IMR-90 (cell line): ENCODE measurements around the gene SEPTIN2.

Source experiments
- BHLHE40 ChIP-seq: fragments of 150-350 bp; IDR thresholded peaks from 2 replicates; pipeline ENCODE4 v1.6.1; 2016; ENCODE audit warnings: mild to moderate bottlenecking, low read depth, low read length
- CEBPB ChIP-seq: IDR thresholded peaks from 2 replicates; pipeline ENCODE4 v1.6.1; 2012; ENCODE audit warnings: low read depth, low read length, improper control_type of control experiment
- FOS ChIP-seq: fragments of 150-350 bp; IDR thresholded peaks from 2 replicates; pipeline ENCODE4 v1.6.1; 2016; ENCODE audit warnings: low read depth, low read length
- MAFK ChIP-seq: IDR thresholded peaks from 2 replicates; pipeline ENCODE4 v1.6.1; 2012; ENCODE audit warnings: low read depth, low read length, improper control_type of control experiment
- MAZ ChIP-seq: IDR thresholded peaks from 2 replicates; pipeline ENCODE4 v1.6.1; 2012; ENCODE audit warnings: low read depth, mild to moderate bottlenecking, low read length, improper control_type of control experiment, moderate library complexity, borderline replicate concordance
- MXI1 ChIP-seq: IDR thresholded peaks from 2 replicates; pipeline ENCODE4 v1.6.1; 2012; ENCODE audit warnings: low read depth, mild to moderate bottlenecking, low read length, moderate library complexity, borderline replicate concordance
- POLR2A ChIP-seq: IDR thresholded peaks from 2 replicates; pipeline ENCODE4 v1.6.1; 2012; ENCODE audit warnings: mild to moderate bottlenecking, low read depth, low read length
- RAD21 ChIP-seq: IDR thresholded peaks from 2 replicates; pipeline ENCODE4 v1.6.1; 2012; ENCODE audit warnings: low read length, improper control_type of control experiment
- RCOR1 ChIP-seq: IDR thresholded peaks from 2 replicates; pipeline ENCODE4 v1.6.1; 2012; ENCODE audit warnings: mild to moderate bottlenecking, low read length, improper control_type of control experiment; ENCODE audit not compliant: insufficient replicate concordance
- RFX5 ChIP-seq: IDR thresholded peaks from 2 replicates; pipeline ENCODE4 v1.8.0; 2012; ENCODE audit warnings: low read depth, mild to moderate bottlenecking, low read length, moderate library complexity
- SMC3 ChIP-seq: fragments of 150-350 bp; IDR thresholded peaks from 2 replicates; pipeline ENCODE4 v1.6.1; 2016; ENCODE audit warnings: low read depth, mild to moderate bottlenecking, antibody characterized with exemption, low read length, moderate library complexity
- TF ChIP-seq, protein P1 (sequence below): conservative IDR thresholded peaks from 2 replicates; pipeline ENCODE4 v1.5.1; 2012; ENCODE audit warnings: mild to moderate bottlenecking, low read depth, low read length, improper control_type of control experiment
- TF ChIP-seq, protein P2 (sequence below): fragments of 150-350 bp; IDR thresholded peaks from 2 replicates; pipeline ENCODE4 v1.6.1; 2016; ENCODE audit warnings: low read depth, mild to moderate bottlenecking, low read length, moderate library complexity, borderline replicate concordance
- TF ChIP-seq, protein P3 (sequence below): fragments of 150-350 bp; IDR thresholded peaks from 2 replicates; pipeline ENCODE4 v1.6.1; 2017; ENCODE audit warnings: mild to moderate bottlenecking, antibody characterized with exemption, low read length, low read depth

DNA sequence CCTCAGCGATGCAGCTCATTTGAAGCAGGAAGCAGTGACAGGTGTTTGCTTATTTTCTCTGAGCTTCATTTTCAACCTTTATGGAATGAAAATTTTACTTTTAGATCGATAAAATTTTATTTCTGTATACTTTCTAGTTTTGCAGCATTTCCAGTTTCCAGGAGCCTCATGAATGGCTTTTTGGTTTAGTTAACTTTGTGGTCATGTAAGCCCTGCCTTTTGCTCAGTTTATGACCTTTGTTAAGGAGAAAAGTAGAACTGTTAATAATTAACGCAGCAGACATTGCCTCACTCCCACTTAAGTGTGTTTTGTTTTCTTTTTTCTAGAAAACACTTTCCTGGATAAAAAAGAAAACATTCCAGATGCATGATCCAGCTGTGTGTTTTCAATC, 35.9 kb downstream of the SEPTIN2 start:
- TF ChIP-seq, protein P1, sequence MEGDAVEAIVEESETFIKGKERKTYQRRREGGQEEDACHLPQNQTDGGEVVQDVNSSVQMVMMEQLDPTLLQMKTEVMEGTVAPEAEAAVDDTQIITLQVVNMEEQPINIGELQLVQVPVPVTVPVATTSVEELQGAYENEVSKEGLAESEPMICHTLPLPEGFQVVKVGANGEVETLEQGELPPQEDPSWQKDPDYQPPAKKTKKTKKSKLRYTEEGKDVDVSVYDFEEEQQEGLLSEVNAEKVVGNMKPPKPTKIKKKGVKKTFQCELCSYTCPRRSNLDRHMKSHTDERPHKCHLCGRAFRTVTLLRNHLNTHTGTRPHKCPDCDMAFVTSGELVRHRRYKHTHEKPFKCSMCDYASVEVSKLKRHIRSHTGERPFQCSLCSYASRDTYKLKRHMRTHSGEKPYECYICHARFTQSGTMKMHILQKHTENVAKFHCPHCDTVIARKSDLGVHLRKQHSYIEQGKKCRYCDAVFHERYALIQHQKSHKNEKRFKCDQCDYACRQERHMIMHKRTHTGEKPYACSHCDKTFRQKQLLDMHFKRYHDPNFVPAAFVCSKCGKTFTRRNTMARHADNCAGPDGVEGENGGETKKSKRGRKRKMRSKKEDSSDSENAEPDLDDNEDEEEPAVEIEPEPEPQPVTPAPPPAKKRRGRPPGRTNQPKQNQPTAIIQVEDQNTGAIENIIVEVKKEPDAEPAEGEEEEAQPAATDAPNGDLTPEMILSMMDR = no peak
- TF ChIP-seq POLR2A (no peak), RFX5 (no peak), RAD21 (no peak), RCOR1 (no peak), CEBPB (no peak), SMC3 (no peak), MAZ (no peak), MXI1 (no peak), MAFK (no peak), BHLHE40 (no peak), FOS (no peak)
- TF ChIP-seq, protein P2, sequence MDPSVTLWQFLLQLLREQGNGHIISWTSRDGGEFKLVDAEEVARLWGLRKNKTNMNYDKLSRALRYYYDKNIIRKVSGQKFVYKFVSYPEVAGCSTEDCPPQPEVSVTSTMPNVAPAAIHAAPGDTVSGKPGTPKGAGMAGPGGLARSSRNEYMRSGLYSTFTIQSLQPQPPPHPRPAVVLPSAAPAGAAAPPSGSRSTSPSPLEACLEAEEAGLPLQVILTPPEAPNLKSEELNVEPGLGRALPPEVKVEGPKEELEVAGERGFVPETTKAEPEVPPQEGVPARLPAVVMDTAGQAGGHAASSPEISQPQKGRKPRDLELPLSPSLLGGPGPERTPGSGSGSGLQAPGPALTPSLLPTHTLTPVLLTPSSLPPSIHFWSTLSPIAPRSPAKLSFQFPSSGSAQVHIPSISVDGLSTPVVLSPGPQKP = no peak
- TF ChIP-seq, protein P3, sequence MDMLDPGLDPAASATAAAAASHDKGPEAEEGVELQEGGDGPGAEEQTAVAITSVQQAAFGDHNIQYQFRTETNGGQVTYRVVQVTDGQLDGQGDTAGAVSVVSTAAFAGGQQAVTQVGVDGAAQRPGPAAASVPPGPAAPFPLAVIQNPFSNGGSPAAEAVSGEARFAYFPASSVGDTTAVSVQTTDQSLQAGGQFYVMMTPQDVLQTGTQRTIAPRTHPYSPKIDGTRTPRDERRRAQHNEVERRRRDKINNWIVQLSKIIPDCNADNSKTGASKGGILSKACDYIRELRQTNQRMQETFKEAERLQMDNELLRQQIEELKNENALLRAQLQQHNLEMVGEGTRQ = no peak
